ENCODE measurements around the gene MAGEA11.
"Not testable (repeated sequence)": the region's sequence is repeated elsewhere in the genome, so short reads cannot be mapped to it uniquely, and the experiment has no call there.

MAGEA11 gene

GRCh38 chrX:149718757-149719156, 6.9 kb downstream of the MAGEA11 start:
- no peak for DNase-seq

- no peak for DNase-seq
Measured at GRCh38 chrX:149720021-149720689, 8.3 kb downstream of the MAGEA11 start.

GRCh38 chrX:149721241-149721640, 9.4 kb downstream of the MAGEA11 start:
- DNase-seq = not testable (repeated sequence)

GRCh38 chrX:149721778-149722177, 9.9 kb downstream of the MAGEA11 start:
- DNase-seq = no peak

- DNase-seq = not testable (repeated sequence)
Measured at GRCh38 chrX:149723583-149724118, 11.8 kb downstream of the MAGEA11 start.

- DNase-seq = not testable (repeated sequence)
Measured at GRCh38 chrX:149727308-149727707, 15.4 kb downstream of the MAGEA11 start.

- DNase-seq = not testable (repeated sequence)
Measured at GRCh38 chrX:149742269-149742668, 30.4 kb downstream of the MAGEA11 start.

- not testable (repeated sequence) for DNase-seq
Measured at GRCh38 chrX:149746390-149747007, 34.6 kb downstream of the MAGEA11 start.

GRCh38 chrX:149757206-149758067, 45.6 kb downstream of the MAGEA11 start:
- DNase-seq = no peak

GRCh38 chrX:149758068-149758714, 46.3 kb downstream of the MAGEA11 start:
- no peak for DNase-seq

- DNase-seq = not testable (repeated sequence)
Measured at GRCh38 chrX:149758715-149759078, 46.8 kb downstream of the MAGEA11 start.

- DNase-seq = no peak
Measured at GRCh38 chrX:149759824-149760223, 48.0 kb downstream of the MAGEA11 start.

- DNase-seq = no peak
Measured at GRCh38 chrX:149760965-149761364, 49.1 kb downstream of the MAGEA11 start.

- DNase-seq = not testable (repeated sequence)
Measured at GRCh38 chrX:149761858-149762674, 50.2 kb downstream of the MAGEA11 start.

GRCh38 chrX:149762696-149763614, 51.1 kb downstream of the MAGEA11 start:
- no peak for DNase-seq
